GM18505 (cell line): Measurements from ENCODE around the gene NLRP11.

Source experiments
- ATAC-seq: cut with Tn5 transposase; IDR thresholded peaks from one replicate; pipeline ENCODE4 v1.9.1; 2021; ENCODE audit not compliant: unreplicated experiment
- POLR2A ChIP-seq: IDR thresholded peaks from 4 replicates; pipeline ENCODE4 v1.6.1; 2011; ENCODE audit warnings: borderline replicate concordance; ENCODE audit not compliant: insufficient read depth, insufficient read length; ENCODE audit errors: extremely low read depth

NLRP11 gene

DNA sequence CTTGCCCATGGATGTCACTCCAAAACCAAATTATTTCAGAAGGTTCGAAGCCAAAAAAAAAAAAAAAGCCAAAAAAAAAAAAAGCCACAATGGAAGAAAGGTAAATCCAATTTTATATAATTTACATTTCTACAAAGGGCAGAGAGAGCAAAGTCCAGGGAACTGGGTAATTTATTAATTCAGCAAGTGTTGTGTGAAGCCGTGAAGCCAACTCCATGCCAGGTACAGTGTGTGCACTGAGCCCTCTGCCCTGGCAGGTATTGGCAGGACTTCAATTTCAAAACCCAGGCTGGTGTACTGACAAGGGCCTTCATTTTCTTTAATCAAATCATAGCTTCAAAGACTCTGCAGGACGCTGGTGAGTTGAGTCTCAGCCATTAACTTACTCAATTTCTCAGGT, 78.4 kb downstream of the NLRP11 start:
- ATAC-seq: no peak
- TF ChIP-seq POLR2A: no peak

- TF ChIP-seq POLR2A: no peak
- ATAC-seq: no peak
Observed at GRCh38 chr19:55750715-55751114, 81.1 kb downstream of the NLRP11 start.

DNA sequence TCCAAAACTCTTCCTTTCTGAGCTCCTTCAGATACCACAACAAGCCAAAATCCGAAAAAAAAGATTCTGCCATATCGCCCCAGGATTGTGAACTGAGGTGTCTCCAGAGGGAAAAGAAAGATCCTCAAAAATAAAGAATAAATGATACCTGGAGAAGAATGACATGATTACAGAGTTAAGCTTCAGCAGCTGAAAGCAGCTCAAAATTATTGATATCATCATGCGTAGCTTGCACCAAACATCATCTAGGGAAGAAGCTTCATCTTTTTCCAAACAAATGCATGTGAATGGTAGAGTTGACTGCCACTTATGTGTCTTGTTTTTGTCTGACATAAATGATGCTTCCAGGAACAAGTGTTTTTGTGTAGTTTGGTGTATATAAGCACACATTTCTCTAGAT, 93.5 kb downstream of the NLRP11 start, which contains the start of gene NLRP9:
TSS of gene NLRP9 (minus strand) at position 101 of the 400 bp plus-strand sequence. CDS start at position 73, 28 bp downstream.
- TF ChIP-seq POLR2A: no peak
- ATAC-seq: no peak
